ENCODE measurements around the gene RNASE12.
"Not testable (repeated sequence)": the region's sequence is repeated elsewhere in the genome, so short reads cannot be mapped to it uniquely, and the experiment has no call there.

RNASE12 gene

DNA sequence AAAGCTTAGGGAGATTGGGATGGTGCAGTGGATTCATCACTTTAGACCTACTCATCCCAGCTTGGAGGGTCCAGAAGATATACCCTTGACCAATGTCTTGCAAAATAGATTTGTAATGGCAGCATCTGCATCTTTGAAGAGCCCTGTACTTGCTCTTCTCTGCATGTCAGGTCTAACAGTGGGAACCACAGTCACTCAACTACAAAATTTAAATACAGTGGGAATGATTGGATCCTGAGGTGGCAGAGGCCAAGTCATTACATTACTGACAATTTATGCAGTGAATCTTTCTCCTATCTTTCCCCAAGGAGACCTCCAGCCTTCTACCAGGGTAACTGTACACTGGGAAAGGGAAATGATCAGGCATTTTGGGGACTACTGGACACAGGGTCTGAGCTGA lies 22.1 kb downstream of the RNASE12 start:
- no peaks in the 10 kb centered on the region for H3K9me3 ChIP-seq (replicated peaks; ENCODE audit: insufficient read depth, low read length)
- H3K27ac ChIP-seq (ENCODE audit: low read length), result no peak overlapping the region
- no peaks in the 10 kb centered on the region for H3K4me1 ChIP-seq (ENCODE audit: low read length)
- H3K9ac ChIP-seq (ENCODE audit: low read length), result no peak overlapping the region
- H3K27me3 ChIP-seq (replicated peaks; ENCODE audit: insufficient read depth, low read length), result no peaks in the 10 kb centered on the region
- H3F3A ChIP-seq (ENCODE audit: insufficient read depth, low read length), result no peaks in the 10 kb centered on the region
- H3K9me2 ChIP-seq (replicated peaks; ENCODE audit: insufficient read depth, low read length), result no peaks in the 10 kb centered on the region
- H3K4me2 ChIP-seq (ENCODE audit: low read depth, low read length), result no peak overlapping the region
- no peaks in the 10 kb centered on the region for H3K79me2 ChIP-seq (ENCODE audit: low read length)
- H3K4me3 ChIP-seq (ENCODE audit: low read length), result no peak overlapping the region
- no peak for DNase-seq
- no peaks in the 10 kb centered on the region for H4K20me1 ChIP-seq (ENCODE audit: insufficient read depth, low read length)
- TF ChIP-seq EZH2phosphoT487 (IDR thresholded peaks at IDR 0.05; ENCODE audit: low read length) (no peak), EZH2 (optimal IDR thresholded peaks at IDR 0.05; ENCODE audit: low read depth, low read length) (no peak)
- TF ChIP-seq, protein P1, sequence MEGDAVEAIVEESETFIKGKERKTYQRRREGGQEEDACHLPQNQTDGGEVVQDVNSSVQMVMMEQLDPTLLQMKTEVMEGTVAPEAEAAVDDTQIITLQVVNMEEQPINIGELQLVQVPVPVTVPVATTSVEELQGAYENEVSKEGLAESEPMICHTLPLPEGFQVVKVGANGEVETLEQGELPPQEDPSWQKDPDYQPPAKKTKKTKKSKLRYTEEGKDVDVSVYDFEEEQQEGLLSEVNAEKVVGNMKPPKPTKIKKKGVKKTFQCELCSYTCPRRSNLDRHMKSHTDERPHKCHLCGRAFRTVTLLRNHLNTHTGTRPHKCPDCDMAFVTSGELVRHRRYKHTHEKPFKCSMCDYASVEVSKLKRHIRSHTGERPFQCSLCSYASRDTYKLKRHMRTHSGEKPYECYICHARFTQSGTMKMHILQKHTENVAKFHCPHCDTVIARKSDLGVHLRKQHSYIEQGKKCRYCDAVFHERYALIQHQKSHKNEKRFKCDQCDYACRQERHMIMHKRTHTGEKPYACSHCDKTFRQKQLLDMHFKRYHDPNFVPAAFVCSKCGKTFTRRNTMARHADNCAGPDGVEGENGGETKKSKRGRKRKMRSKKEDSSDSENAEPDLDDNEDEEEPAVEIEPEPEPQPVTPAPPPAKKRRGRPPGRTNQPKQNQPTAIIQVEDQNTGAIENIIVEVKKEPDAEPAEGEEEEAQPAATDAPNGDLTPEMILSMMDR (IDR thresholded peaks at IDR 0.05; ENCODE audit: low read length), result no peak
- no peaks in the 10 kb centered on the region for H3K36me3 ChIP-seq (replicated peaks; ENCODE audit: insufficient read depth, low read length)
- H2AFZ ChIP-seq (ENCODE audit: low read length), result no peak overlapping the region

DNA sequence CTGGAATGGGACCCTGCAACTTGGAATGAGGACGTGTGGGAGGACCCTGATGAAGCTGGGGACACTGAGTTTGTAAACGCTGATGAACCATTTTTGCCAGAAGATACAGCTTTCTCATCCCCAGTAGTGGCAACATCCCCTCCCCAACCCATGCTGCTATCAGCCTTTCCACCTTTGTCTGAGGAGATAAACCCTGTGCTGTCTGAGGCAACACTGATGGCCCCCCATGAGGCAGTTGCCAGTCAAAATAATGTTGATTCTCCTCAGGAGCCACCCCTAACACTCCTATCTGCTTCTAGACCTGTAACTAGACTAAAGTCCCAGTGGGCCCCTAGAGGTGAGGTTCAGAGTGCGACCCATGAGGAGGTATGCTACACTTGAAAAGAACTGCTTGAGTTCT lies 22.8 kb downstream of the RNASE12 start:
- DNase-seq, result no peak
- Histone ChIP-seq H3F3A (ENCODE audit: insufficient read depth, low read length) (no peaks in the 10 kb centered on the region), H3K4me2 (ENCODE audit: low read depth, low read length) (no peak overlapping the region), H3K36me3 (replicated peaks; ENCODE audit: insufficient read depth, low read length) (no peaks in the 10 kb centered on the region), H4K20me1 (ENCODE audit: insufficient read depth, low read length) (no peaks in the 10 kb centered on the region), H3K9me3 (replicated peaks; ENCODE audit: insufficient read depth, low read length) (no peaks in the 10 kb centered on the region), H3K9ac (ENCODE audit: low read length) (no peak overlapping the region), H3K27me3 (replicated peaks; ENCODE audit: insufficient read depth, low read length) (no peaks in the 10 kb centered on the region), H3K79me2 (ENCODE audit: low read length) (no peaks in the 10 kb centered on the region), H3K4me1 (ENCODE audit: low read length) (no peaks in the 10 kb centered on the region), H3K4me3 (ENCODE audit: low read length) (no peak overlapping the region), H2AFZ (ENCODE audit: low read length) (no peak overlapping the region), H3K9me2 (replicated peaks; ENCODE audit: insufficient read depth, low read length) (no peaks in the 10 kb centered on the region), H3K27ac (ENCODE audit: low read length) (no peak overlapping the region)
- TF ChIP-seq EZH2 (optimal IDR thresholded peaks at IDR 0.05; ENCODE audit: low read depth, low read length) (no peak), EZH2phosphoT487 (IDR thresholded peaks at IDR 0.05; ENCODE audit: low read length) (no peak)
- TF ChIP-seq, protein P1 (IDR thresholded peaks at IDR 0.05; ENCODE audit: low read length), result no peak

DNA sequence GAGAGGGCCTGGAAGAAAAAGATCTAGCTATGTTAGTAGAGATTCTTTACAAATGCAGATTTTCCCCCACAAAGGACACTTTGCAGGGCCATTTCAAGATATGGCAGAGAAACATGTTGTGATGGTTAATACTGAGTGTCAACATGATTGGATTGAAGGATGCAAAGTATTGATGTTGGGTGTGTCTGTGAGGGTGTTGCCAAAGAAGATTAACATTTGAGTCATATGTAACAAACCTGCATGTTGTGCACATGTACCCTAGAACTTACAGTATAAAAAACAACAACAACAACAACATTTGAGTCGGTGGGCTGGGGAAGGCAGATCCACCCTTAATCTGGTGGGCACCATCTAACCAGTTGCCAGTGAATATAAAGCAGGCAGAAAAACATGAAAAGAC lies 24.0 kb downstream of the RNASE12 start:
- H3K27ac ChIP-seq (ENCODE audit: low read length); H3K9me2 ChIP-seq (replicated peaks; ENCODE audit: insufficient read depth, low read length); H3F3A ChIP-seq (ENCODE audit: insufficient read depth, low read length); H3K79me2 ChIP-seq (ENCODE audit: low read length); H3K9me3 ChIP-seq (replicated peaks; ENCODE audit: insufficient read depth, low read length); H3K36me3 ChIP-seq (replicated peaks; ENCODE audit: insufficient read depth, low read length); H3K4me1 ChIP-seq (ENCODE audit: low read length); H3K4me2 ChIP-seq (ENCODE audit: low read depth, low read length); DNase-seq; H2AFZ ChIP-seq (ENCODE audit: low read length); H4K20me1 ChIP-seq (ENCODE audit: insufficient read depth, low read length); H3K4me3 ChIP-seq (ENCODE audit: low read length); H3K27me3 ChIP-seq (replicated peaks; ENCODE audit: insufficient read depth, low read length); H3K9ac ChIP-seq (ENCODE audit: low read length): not testable (repeated sequence)

DNA sequence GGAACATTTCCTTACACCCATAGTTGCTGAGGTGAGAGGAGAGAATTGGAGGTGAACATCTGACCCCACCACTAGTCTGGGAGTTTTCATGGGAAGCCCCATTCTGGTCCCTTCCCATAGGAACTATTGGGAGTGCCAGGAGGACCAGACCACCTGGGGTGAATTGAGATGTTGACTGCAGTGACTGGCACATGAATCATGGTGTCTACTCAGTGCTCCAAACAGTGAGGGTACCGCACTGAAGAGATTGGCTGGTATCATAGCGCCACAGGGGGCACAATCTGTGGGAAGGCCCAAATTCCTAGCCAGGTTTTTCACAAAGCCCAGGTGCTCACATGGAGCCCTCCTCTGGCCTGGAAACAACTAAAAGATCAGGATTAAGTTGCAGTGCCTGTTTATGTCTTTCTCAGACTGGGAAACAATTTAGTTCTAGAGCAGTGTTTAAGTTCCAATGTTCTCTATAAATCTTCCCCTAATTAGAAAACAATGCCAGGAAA lies 26.6 kb downstream of the RNASE12 start:
- no peak overlapping the region for H3K27ac ChIP-seq (ENCODE audit: low read length)
- H2AFZ ChIP-seq (ENCODE audit: low read length), result no peak overlapping the region
- no peak for DNase-seq
- TF ChIP-seq EZH2phosphoT487 (IDR thresholded peaks at IDR 0.05; ENCODE audit: low read length), result no peak
- no peak for TF ChIP-seq EZH2 (optimal IDR thresholded peaks at IDR 0.05; ENCODE audit: low read depth, low read length)
- TF ChIP-seq, protein P1 (IDR thresholded peaks at IDR 0.05; ENCODE audit: low read length), result no peak
- no peak overlapping the region for H3K4me3 ChIP-seq (ENCODE audit: low read length)
- H3K4me1 ChIP-seq (ENCODE audit: low read length), result no peaks in the 10 kb centered on the region
- no peaks in the 10 kb centered on the region for H4K20me1 ChIP-seq (ENCODE audit: insufficient read depth, low read length)
- H3K36me3 ChIP-seq (replicated peaks; ENCODE audit: insufficient read depth, low read length), result no peaks in the 10 kb centered on the region
- H3K9ac ChIP-seq (ENCODE audit: low read length), result no peak overlapping the region
- no peaks in the 10 kb centered on the region for H3F3A ChIP-seq (ENCODE audit: insufficient read depth, low read length)
- H3K4me2 ChIP-seq (ENCODE audit: low read depth, low read length), result no peak overlapping the region
- no peaks in the 10 kb centered on the region for H3K27me3 ChIP-seq (replicated peaks; ENCODE audit: insufficient read depth, low read length)
- no peaks in the 10 kb centered on the region for H3K79me2 ChIP-seq (ENCODE audit: low read length)
- H3K9me2 ChIP-seq (replicated peaks; ENCODE audit: insufficient read depth, low read length), result no peaks in the 10 kb centered on the region
- H3K9me3 ChIP-seq (replicated peaks; ENCODE audit: insufficient read depth, low read length), result no peaks in the 10 kb centered on the region
